NT2/D1 (cell line): ENCODE data around the gene KCTD16.

Source experiments
- SUZ12 ChIP-seq: IDR thresholded peaks from 2 replicates; pipeline ENCODE4 v1.6.1; 2011; ENCODE audit not compliant: insufficient read length, insufficient read depth; ENCODE audit errors: extremely low read depth
- YY1 ChIP-seq: IDR thresholded peaks from 2 replicates; pipeline ENCODE4 v1.6.1; 2011; ENCODE audit not compliant: insufficient read length, insufficient read depth
- ZNF274 ChIP-seq: IDR thresholded peaks from 2 replicates; pipeline ENCODE4 v1.6.1; 2011; ENCODE audit warnings: mild to moderate bottlenecking, low read depth, low read length

DNA sequence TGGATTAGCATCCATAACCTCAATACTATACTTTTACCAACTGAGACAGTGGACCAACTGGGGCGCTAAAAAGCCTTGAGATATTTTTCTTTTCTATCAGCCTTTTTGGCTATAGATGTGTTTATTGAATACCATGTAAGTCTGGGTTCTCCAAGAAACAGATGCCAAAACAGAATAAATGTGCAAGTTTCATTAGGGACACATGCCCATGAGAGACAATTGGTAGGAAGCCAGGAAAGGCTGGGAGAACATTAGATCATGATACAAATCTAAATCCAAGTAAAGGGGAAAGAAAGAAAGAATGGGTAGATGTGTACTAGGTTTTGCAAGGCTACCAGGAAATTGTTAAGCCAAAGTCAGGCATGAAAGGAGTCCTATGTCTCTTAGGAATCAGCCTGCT, 152.5 kb downstream of the KCTD16 start:
- no peak for TF ChIP-seq YY1
- TF ChIP-seq ZNF274, result no peak
- no peak for TF ChIP-seq SUZ12
